Progenitor cell of endocrine pancreas (in vitro differentiated cells): ENCODE measurements around the gene HPCAL1. TPM values are rescaled to one million over a fixed set of nuclear protein-coding genes. Genes with fewer than 3 reads are reported as not detected.

Source experiments
- DNase-seq: peaks from one replicate; pipeline ENCODE4 v3.0.0; 2021; ENCODE audit warnings: low spot score; ENCODE audit not compliant: unreplicated experiment
- H3K27ac Mint-ChIP-seq: 2 replicates; pipeline ENCODE4 v1.8.0; 2021; ENCODE audit warnings: mild to moderate bottlenecking, moderate library complexity, mixed read lengths
- H3K27me3 Mint-ChIP-seq: 2 replicates; pipeline ENCODE4 v1.8.0; 2021; ENCODE audit warnings: mixed read lengths
- H3K36me3 Mint-ChIP-seq: 2 replicates; pipeline ENCODE4 v1.8.0; 2022; ENCODE audit warnings: mixed read lengths; ENCODE audit not compliant: insufficient read depth
- H3K4me1 Mint-ChIP-seq: 2 replicates; pipeline ENCODE4 v1.8.0; 2021; ENCODE audit warnings: low read depth, mixed read lengths
- H3K4me3 Mint-ChIP-seq: 2 replicates; pipeline ENCODE4 v1.8.0; 2021; ENCODE audit warnings: low read depth, mild to moderate bottlenecking, moderate library complexity, mixed read lengths
- H3K9me3 Mint-ChIP-seq: 2 replicates; pipeline ENCODE4 v1.8.0; 2021; ENCODE audit warnings: low read depth, mixed read lengths
- total RNA-seq: library from RNA; stranded (reverse); gene quantifications from 2 replicates; pipeline ENCODE4 v1.2.1, GENCODE V29; 2021
- TF ChIP-seq, protein P1 (sequence below): fragments of 200-600 bp; sonication (generic); IDR thresholded peaks from one replicate; pipeline ENCODE4 v1.5.0; 2021; ENCODE audit warnings: antibody characterized with exemption, mild to moderate bottlenecking; ENCODE audit not compliant: unreplicated experiment

Gene HPCAL1
- total RNA-seq, 1 donor from 2014 or later, result 16.5 TPM

DNA sequence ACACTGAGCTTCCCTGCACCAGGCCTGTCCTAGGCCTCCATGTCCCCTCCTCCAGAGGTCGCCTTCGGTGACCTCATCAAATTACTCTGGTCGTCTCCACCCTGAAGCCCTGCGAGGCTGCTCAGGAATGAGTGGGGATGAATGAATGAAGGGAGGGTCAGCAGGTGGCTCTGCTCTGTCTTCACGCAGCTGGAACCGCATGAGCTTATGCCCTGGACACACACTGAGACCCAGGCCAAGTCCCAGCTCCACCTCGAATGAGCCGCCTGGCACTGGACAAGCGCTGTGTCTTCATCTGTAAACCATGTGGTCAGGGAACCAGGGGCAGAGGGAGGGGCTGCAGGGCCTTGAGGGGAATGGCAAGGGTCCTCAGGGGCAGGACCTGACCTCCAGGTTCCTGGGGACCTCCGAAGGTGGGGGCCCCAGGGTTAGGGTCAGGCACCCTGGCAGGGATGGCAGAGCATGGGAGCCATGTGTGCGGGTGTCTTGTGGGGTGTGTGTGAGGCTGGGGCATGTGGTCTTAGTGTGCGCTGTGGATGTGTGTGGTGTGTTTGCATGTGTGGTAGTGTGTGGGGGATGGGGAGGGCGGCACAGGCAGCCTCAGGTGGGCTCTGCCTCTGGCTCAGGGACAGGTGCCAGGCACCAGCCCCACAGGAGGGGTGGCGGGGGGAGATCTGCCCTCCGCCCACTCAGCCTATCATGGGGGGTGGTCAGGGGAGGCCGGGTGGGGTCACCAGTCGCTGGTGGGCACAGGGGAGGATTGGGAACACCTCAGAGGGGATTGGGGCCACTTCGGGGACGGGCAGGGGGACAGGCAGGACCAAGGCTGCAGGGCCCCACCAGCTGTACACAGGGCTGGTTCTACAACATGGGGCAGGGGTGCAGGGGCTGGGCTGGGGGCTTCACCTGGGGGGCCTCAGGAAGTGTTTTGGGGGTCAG, 131.5 kb downstream of the HPCAL1 start:
- no peaks in the 10 kb centered on the region for H3K9me3 Mint-ChIP-seq
- no peak overlapping the region for H3K4me3 Mint-ChIP-seq
- H3K27ac Mint-ChIP-seq, result no peak overlapping the region
- H3K36me3 Mint-ChIP-seq, result peaks cover 2% of the 10 kb centered on the region
- DNase-seq, result no peak
- peaks cover 10% of the 10 kb centered on the region for H3K27me3 Mint-ChIP-seq
- TF ChIP-seq, protein P1, sequence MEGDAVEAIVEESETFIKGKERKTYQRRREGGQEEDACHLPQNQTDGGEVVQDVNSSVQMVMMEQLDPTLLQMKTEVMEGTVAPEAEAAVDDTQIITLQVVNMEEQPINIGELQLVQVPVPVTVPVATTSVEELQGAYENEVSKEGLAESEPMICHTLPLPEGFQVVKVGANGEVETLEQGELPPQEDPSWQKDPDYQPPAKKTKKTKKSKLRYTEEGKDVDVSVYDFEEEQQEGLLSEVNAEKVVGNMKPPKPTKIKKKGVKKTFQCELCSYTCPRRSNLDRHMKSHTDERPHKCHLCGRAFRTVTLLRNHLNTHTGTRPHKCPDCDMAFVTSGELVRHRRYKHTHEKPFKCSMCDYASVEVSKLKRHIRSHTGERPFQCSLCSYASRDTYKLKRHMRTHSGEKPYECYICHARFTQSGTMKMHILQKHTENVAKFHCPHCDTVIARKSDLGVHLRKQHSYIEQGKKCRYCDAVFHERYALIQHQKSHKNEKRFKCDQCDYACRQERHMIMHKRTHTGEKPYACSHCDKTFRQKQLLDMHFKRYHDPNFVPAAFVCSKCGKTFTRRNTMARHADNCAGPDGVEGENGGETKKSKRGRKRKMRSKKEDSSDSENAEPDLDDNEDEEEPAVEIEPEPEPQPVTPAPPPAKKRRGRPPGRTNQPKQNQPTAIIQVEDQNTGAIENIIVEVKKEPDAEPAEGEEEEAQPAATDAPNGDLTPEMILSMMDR, result no peak
- peaks cover 6% of the 10 kb centered on the region for H3K4me1 Mint-ChIP-seq

DNA sequence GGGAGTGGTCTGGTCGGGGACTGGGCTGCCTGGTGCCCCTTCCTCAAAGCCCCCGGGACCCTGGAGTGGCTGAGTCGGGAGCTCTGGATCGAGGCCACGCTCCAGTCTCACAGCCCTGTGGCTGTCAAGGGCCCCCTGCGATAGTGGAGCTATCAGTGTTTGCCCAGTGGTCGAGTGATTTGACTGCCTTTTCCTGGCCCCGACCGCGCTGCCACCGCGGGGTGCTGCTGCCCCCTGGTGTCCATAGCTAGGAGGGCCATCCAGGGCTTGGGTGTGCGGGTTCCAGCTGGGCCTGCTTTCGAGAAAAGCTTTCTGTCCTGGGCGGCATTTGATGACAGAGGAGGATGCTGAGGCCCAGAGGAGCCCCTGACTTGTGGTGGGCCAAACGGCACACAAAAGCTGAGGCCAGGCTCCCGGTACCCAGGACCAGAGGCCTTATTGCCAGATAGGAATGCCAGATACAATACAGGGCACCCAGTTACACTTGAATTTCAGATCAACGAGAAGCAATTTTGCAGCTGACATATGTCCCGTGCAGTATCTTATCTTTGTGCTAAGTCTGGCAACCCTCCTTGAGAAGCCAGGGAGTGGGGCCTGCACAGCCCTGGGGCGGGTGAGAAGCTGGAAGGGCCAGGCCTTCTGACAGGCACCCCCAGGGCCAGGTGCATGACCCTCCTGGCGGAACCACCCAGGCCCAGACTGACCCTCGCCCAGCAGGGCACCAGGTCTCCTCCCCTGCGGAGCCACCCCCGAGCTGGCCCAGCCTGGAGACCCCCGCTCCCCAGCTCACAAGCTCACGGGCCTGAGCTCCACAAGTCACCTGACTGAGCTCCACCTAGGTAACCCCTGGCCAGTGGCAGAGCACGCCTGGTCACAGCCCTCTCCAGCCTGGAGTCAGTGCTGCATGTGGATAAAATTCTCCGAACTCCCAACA, 132.4 kb downstream of the HPCAL1 start:
- peak; percentile 87 for DNase-seq
- Mint-ChIP-seq H3K27ac (no peak overlapping the region), H3K4me3 (no peak overlapping the region), H3K4me1 (peaks cover 6% of the 10 kb centered on the region), H3K27me3 (peaks cover 10% of the 10 kb centered on the region), H3K36me3 (peaks cover 7% of the 10 kb centered on the region), H3K9me3 (no peaks in the 10 kb centered on the region)
- TF ChIP-seq, protein P1, result peak; percentile 97

DNA sequence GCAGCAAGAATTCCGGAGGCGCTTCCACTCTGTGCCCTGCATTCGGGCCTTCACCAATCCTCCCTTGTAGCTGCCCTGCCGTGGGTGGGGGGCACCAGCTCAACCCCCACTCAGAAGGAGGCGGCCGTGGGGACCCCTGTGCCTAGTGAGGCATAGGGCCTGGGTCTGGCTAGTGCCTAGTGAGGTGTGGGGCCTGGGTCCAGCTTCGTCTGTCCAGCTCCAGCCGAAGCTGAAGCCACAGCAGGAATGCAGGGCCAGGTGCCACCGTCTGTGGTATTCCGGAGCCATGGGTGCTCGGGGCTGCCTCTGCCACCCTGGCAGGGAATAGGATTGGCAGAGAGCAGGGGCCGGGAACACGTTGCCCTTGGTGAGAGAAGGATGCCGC, 133.1 kb downstream of the HPCAL1 start:
- DNase-seq, result no peak
- Mint-ChIP-seq H3K27me3 (peaks cover 9% of the 10 kb centered on the region), H3K36me3 (peaks cover 10% of the 10 kb centered on the region), H3K4me1 (peaks cover 6% of the 10 kb centered on the region), H3K4me3 (no peak overlapping the region), H3K27ac (no peak overlapping the region), H3K9me3 (no peaks in the 10 kb centered on the region)
- TF ChIP-seq, protein P1, result no peak

DNA sequence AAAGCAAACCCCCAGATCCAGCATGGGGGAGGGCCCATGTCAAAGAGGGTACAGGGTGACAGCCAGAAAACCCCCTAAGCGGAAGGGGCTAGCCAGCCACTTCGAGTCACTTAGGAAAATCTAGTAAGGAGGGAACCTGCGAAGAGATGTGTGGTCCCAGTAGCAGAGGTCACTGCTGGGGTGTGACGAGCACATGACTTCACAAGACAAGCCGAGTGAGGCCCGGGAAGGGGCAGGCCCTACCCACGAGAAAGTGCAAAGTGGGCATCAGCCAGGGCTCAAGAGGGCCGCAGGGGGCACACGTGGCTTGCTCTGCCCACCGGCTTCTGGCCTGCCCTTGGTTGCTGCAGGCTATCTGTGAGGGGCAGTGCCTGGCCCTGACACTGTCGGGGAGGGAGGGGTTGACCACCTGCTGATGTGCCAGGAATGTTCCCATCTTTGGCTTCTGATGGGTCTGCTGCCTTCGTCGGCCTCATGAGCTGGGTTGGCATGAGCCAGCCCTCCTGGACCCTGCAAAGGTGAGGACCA, 133.9 kb downstream of the HPCAL1 start:
- DNase-seq, result no peak
- Mint-ChIP-seq H3K4me3 (no peak overlapping the region), H3K27me3 (peaks cover 5% of the 10 kb centered on the region), H3K27ac (no peak overlapping the region), H3K9me3 (no peaks in the 10 kb centered on the region), H3K36me3 (peaks cover 14% of the 10 kb centered on the region), H3K4me1 (peaks cover 6% of the 10 kb centered on the region)
- TF ChIP-seq, protein P1, result no peak

DNA sequence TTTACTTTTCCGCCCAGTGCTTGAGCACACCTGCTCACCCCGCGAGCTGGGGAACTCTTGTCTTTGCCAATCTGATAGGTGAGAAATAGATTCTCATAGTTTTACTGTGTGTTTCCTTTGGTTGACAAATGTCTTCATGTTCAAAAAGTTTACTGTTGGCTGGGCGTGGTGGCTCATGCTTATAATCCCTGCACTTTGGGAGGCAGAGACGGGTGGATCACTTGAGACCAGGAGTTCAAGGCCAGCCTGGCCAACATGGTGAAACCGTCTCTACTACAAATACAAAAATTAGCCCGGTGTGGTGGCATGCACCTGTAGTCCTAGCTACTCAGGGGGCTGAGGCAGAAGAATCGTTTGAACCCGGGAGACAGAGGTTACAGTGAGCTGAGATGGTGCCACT, 135.1 kb downstream of the HPCAL1 start:
- no peak overlapping the region for H3K4me3 Mint-ChIP-seq
- H3K36me3 Mint-ChIP-seq, result peaks cover 20% of the 10 kb centered on the region
- DNase-seq, result no peak
- H3K27me3 Mint-ChIP-seq, result peaks cover 5% of the 10 kb centered on the region
- H3K9me3 Mint-ChIP-seq, result no peaks in the 10 kb centered on the region
- TF ChIP-seq, protein P1, result no peak
- H3K4me1 Mint-ChIP-seq, result peaks cover 6% of the 10 kb centered on the region
- H3K27ac Mint-ChIP-seq, result no peak overlapping the region
